GM18511 (cell line): ENCODE data around the gene EIF5A.

Experiments used
- ATAC-seq: cut with Tn5 transposase; IDR thresholded peaks from one replicate; pipeline ENCODE4 v1.9.1; 2021; ENCODE audit warnings: mild to moderate bottlenecking, moderate library complexity; ENCODE audit not compliant: unreplicated experiment

EIF5A gene

GRCh38 chr17:7352910-7353635, 45.6 kb downstream of the EIF5A start:
- no peak for ATAC-seq

DNA sequence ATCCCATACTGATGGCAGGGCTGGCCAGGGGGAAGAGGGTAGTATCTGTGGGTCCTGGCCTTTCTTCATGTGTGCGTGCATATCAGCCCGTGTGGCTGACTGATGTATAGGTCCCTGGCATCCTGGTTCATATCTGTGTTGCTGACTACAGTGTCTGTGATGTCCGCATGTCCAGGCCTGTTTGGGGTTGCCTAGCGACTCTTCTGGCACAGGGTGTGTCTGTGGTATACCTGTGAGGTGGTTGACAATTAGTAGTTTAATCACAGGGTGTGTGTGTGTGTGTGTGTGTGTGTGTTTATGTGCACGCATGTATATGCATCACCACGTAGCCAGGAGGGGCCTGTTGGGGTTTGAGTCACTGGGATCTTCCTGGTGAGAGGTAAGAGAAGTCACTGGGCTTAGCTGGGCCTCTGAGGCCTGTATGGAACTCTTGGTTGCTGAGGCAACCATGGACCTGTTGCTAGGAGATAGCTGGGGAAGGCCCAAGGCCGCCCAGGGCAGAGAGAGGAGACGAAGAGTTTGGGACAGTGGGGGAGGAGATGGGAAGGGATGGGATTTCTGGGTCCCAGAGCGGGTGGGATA, 46.9 kb downstream of the EIF5A start:
- ATAC-seq = no peak

DNA sequence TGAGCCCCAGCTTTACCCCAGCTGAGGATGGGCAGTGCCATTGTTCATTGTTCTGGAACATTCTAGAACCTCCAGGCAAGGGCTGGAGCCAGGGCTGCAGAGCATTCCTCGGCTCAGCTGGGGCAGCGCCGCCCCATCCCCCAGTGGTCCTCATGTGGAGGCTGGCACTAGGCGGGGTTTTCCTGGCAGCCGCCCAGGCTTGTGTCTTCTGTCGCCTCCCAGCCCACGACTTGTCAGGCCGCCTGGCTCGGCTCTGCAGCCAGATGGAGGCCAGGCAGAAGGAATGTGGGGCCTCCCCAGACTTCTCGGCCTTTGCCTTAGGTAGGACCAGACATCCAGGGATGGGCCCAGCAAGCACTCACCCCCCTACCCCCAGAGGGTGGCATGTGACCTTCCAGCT, 47.6 kb downstream of the EIF5A start, which contains the start of gene TMEM95:
TMEM95 (plus strand) TSS at position 104 of the 400 bp plus-strand sequence; CDS start at position 153, 49 bp downstream.
- ATAC-seq = no peak

GRCh38 chr17:7355573-7355972, 48.1 kb downstream of the EIF5A start:
- ATAC-seq = no peak

DNA sequence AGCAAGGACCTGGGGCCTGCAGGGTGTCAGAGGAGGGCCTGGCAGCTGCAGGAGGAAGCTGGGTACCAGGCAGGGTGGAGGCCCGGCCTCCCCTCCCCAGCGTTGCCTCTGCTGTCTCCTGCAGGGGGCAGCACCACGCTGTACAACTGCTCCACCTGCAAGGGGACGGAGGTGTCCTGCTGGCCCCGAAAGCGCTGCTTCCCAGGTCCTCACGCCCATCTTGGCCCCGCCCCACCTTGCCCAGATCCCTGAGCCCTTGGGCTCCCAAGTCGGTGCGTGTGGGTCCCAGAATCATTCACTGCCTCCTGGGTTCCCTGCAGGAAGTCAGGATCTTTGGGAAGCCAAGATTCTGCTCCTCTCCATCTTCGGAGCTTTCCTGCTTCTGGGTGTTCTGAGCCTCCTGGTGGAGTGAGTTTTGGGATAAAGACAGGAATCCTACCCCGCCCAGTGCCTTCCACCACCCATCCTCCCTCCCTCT, 48.7 kb downstream of the EIF5A start:
- no peak for ATAC-seq

DNA sequence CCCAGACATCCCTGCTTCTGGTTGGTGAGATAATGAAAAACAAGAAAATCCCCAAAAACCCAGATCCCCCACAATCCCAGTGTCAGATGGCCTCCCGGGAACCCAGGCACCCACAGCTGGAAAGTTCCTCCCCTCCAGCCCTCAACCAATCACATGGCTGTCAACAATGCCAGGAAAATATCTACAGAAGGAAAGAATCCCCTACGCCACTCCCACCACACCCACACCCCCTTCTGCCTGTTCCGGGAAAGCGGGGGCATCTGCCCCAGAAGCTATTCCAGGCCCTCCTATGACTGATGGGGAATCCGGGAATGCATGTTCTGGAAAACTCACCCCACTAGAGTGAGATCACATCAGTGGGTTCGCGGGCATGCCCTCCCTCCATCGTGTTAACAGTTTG, 49.3 kb downstream of the EIF5A start:
- ATAC-seq = no peak

- ATAC-seq = no peak
These were observed 50.0 kb downstream of the EIF5A start for GRCh38 chr17:7357381-7357780.

- no peak for ATAC-seq
These were observed 54.5 kb downstream of the EIF5A start for GRCh38 chr17:7361906-7362305.
